BJ (cell line): ENCODE measurements around the gene WSCD1. TPM values are rescaled to one million over a fixed set of nuclear protein-coding genes. Genes with fewer than 3 reads are reported as not detected.

ENCODE experiments used
- CTCF ChIA-PET: fragments of 350-600 bp; formaldehyde crosslinking; extraction: SDS; loops from one replicate; lab custom pipeline; 2021; ENCODE audit warnings: antibody characterized with exemption, inconsistent platforms; lab: Yijun Ruan, JAX
- POLR2A ChIA-PET: fragments of 300-600 bp; sonication (Branson Sonifier 250); formaldehyde crosslinking; extraction: SDS; loops from one replicate; lab custom pipeline; 2021; ENCODE audit warnings: antibody characterized with exemption; lab: Charles Lee
- DNase-seq: peaks from one replicate; pipeline ENCODE4 v3.0.0-alpha.2; 2011; ENCODE audit warnings: low read depth
- H3K27me3 ChIP-seq: 2 replicates; pipeline ENCODE4 v1.6.0; 2011; ENCODE audit warnings: low read length; ENCODE audit not compliant: control insufficient read depth, insufficient read depth
- H3K36me3 ChIP-seq: 2 replicates; pipeline ENCODE4 v1.5.1; 2011; ENCODE audit warnings: low read length; ENCODE audit not compliant: control insufficient read depth, insufficient read depth
- H3K4me3 ChIP-seq: 2 replicates; pipeline ENCODE4 v1.5.1; 2011; ENCODE audit warnings: low read depth, mild to moderate bottlenecking, control low read depth, low read length
- CTCF ChIP-seq: IDR thresholded peaks from 2 replicates; pipeline ENCODE4 v1.5.1; 2011; ENCODE audit warnings: low read depth, mild to moderate bottlenecking, control low read depth, inconsistent platforms, low read length, moderate library complexity; ENCODE audit not compliant: insufficient read depth
- polyA plus RNA-seq: library from polyadenylated mRNA; depleted of rRNA; stranded (reverse); fragments of >200 nt; gene quantifications from 2 replicates; pipeline ENCODE4 v1.2.3, GENCODE V29; 2011

The WSCD1 gene
- polyA plus RNA-seq, 1 experiment = 1.0 TPM

GRCh38 chr17:6086603-6087400 is 16.6 kb downstream of the WSCD1 start:
- no peak overlapping the region for H3K4me3 ChIP-seq
- H3K36me3 ChIP-seq = no peaks in the 10 kb centered on the region
- DNase-seq = no peak
- ChIA-PET POLR2A (no interaction called here), CTCF (no interaction called here)
- H3K27me3 ChIP-seq = no peaks in the 10 kb centered on the region
- no peak for TF ChIP-seq CTCF

DNA sequence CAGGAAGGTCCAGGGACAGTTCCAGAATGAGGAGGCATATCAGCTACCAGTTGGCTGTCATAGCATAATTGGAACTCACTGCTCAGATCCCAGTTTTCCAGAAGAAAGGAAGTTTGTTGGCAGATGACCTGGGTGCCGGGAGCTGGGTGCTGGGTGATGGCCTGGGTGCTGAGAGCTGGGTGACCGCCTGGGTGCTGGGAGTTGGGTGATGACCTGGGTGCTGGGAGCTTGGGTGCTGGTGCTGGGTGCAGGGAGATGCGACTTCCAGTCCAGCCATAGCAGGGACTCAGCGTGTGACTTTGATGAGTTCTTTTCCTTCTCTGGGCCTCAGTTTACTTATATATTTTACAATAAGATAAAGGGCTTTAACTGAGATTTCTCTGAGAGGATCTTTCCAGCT is 18.0 kb downstream of the WSCD1 start:
- TF ChIP-seq CTCF = no peak
- POLR2A ChIA-PET = no interaction called here
- CTCF ChIA-PET = no interaction called here
- H3K36me3 ChIP-seq = no peaks in the 10 kb centered on the region
- no peaks in the 10 kb centered on the region for H3K27me3 ChIP-seq
- no peak overlapping the region for H3K4me3 ChIP-seq
- DNase-seq = no peak

GRCh38 chr17:6090253-6090652 is 20.1 kb downstream of the WSCD1 start:
- no peaks in the 10 kb centered on the region for H3K27me3 ChIP-seq
- ChIA-PET POLR2A (no interaction called here), CTCF (no interaction called here)
- DNase-seq = no peak
- no peak overlapping the region for H3K4me3 ChIP-seq
- no peaks in the 10 kb centered on the region for H3K36me3 ChIP-seq
- no peak for TF ChIP-seq CTCF

- ChIA-PET POLR2A (no interaction called here), CTCF (interaction anchor here (0.6 kb wide), 1 partner anchor 233 kb away, joined by 3 read pairs; no protein-coding TSS in a partner anchor)
- TF ChIP-seq CTCF = no peak
- Histone ChIP-seq H3K27me3 (no peaks in the 10 kb centered on the region), H3K36me3 (no peaks in the 10 kb centered on the region), H3K4me3 (no peak overlapping the region)
- DNase-seq = no peak
These were observed 22.2 kb downstream of the WSCD1 start for GRCh38 chr17:6092182-6092902.

- Histone ChIP-seq H3K36me3 (no peaks in the 10 kb centered on the region), H3K27me3 (no peaks in the 10 kb centered on the region), H3K4me3 (no peak overlapping the region)
- no peak for TF ChIP-seq CTCF
- POLR2A ChIA-PET = no interaction called here
- no peak for DNase-seq
- CTCF ChIA-PET = interaction anchor here (0.6 kb wide), 1 partner anchor 232 kb away, joined by 3 read pairs; no protein-coding TSS in a partner anchor
These were observed 22.8 kb downstream of the WSCD1 start for GRCh38 chr17:6092903-6093468.
